BE2C (cell line): ENCODE measurements around the gene MKLN1.

Experiments used
- DNase-seq: peaks from one replicate; pipeline ENCODE4 v3.0.0-alpha.2; 2020
- H3K27me3 ChIP-seq: fragments of 250-450 bp; sonication (Bioruptor Pico); 2 replicates; pipeline ENCODE4 v1.5.1; 2020; ENCODE audit warnings: mild to moderate bottlenecking
- H3K36me3 ChIP-seq: fragments of 250-450 bp; sonication (Bioruptor Pico); 2 replicates; pipeline ENCODE4 v1.5.1; 2020; ENCODE audit warnings: mild to moderate bottlenecking
- H3K4me1 ChIP-seq: fragments of 250-450 bp; sonication (Bioruptor Pico); 2 replicates; pipeline ENCODE4 v1.5.1; 2020
- H3K4me3 ChIP-seq: 2 replicates; pipeline ENCODE4 v1.5.1; 2011; ENCODE audit warnings: low read depth, low read length
- H3K9me3 ChIP-seq: fragments of 250-450 bp; sonication (Bioruptor Pico); 2 replicates; pipeline ENCODE4 v1.5.1; 2020
- TF ChIP-seq, protein P1 (sequence below): IDR thresholded peaks from 2 replicates; pipeline ENCODE4 v1.5.1; 2012; ENCODE audit warnings: mild to moderate bottlenecking, low read depth, low read length

Gene MKLN1

DNA sequence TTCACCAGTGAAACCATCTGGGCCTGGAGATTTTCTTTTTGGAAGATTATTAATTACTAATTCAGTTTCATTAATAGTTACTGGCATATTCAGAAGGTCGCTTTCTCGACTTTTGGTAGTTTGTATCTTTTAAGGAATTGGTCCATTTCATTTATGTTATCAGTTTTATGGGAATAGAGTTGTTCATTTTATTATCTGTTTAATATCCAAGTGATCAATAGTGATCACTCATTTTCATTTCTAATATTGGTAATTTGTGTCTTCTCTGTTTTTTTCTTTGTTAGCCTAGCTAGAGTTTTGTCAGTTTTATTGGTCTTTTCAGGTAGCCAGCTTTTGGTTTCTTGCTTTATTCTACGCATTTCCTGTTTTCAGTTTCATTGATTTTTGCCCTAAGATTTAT lies 31.0 kb downstream of the MKLN1 start:
- no peaks in the 10 kb centered on the region for H3K9me3 ChIP-seq

GRCh38 chr7:131359136-131359776 lies 31.6 kb downstream of the MKLN1 start:
- H3K27me3 ChIP-seq = no peaks in the 10 kb centered on the region
- no peaks in the 10 kb centered on the region for H3K4me1 ChIP-seq
- no peaks in the 10 kb centered on the region for H3K9me3 ChIP-seq
- no peak for DNase-seq
- no peak overlapping the region for H3K4me3 ChIP-seq
- H3K36me3 ChIP-seq = no peaks in the 10 kb centered on the region
- TF ChIP-seq, protein P1, sequence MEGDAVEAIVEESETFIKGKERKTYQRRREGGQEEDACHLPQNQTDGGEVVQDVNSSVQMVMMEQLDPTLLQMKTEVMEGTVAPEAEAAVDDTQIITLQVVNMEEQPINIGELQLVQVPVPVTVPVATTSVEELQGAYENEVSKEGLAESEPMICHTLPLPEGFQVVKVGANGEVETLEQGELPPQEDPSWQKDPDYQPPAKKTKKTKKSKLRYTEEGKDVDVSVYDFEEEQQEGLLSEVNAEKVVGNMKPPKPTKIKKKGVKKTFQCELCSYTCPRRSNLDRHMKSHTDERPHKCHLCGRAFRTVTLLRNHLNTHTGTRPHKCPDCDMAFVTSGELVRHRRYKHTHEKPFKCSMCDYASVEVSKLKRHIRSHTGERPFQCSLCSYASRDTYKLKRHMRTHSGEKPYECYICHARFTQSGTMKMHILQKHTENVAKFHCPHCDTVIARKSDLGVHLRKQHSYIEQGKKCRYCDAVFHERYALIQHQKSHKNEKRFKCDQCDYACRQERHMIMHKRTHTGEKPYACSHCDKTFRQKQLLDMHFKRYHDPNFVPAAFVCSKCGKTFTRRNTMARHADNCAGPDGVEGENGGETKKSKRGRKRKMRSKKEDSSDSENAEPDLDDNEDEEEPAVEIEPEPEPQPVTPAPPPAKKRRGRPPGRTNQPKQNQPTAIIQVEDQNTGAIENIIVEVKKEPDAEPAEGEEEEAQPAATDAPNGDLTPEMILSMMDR = no peak

More for the DNA sequence above, 31.0 kb downstream of the MKLN1 start:
- Histone ChIP-seq H3K27me3 (no peaks in the 10 kb centered on the region), H3K36me3 (no peaks in the 10 kb centered on the region), H3K4me1 (no peaks in the 10 kb centered on the region), H3K4me3 (no peak overlapping the region)
- TF ChIP-seq, protein P1 = no peak
- DNase-seq = no peak

DNA sequence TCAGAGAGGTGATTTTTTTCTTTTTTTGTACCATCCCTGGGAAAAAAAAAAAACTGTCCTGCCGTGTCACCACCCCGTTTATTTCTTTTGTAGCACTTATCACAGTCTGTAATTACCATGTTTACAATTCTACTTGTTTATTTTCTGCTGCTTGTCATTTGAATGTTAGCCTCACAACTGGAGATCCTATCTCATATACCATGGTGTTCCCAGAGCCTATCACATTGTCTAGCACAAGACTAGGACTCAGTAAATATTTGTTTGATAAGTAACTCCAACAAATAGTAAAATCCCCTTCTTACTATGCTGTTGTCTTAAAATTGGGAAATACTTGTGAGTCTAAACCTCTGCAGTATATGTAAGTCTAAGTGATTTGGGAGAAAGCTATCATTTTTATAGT lies 36.0 kb downstream of the MKLN1 start:
- Histone ChIP-seq H3K4me3 (no peak overlapping the region), H3K4me1 (no peaks in the 10 kb centered on the region), H3K36me3 (no peaks in the 10 kb centered on the region), H3K9me3 (no peaks in the 10 kb centered on the region), H3K27me3 (no peaks in the 10 kb centered on the region)
- DNase-seq = no peak
- TF ChIP-seq, protein P1 = no peak

GRCh38 chr7:131364767-131365344 lies 37.2 kb downstream of the MKLN1 start:
- no peak overlapping the region for H3K4me3 ChIP-seq
- DNase-seq = no peak
- H3K4me1 ChIP-seq = no peaks in the 10 kb centered on the region
- H3K36me3 ChIP-seq = no peaks in the 10 kb centered on the region
- TF ChIP-seq, protein P1 = no peak
- H3K27me3 ChIP-seq = no peaks in the 10 kb centered on the region
- H3K9me3 ChIP-seq = no peaks in the 10 kb centered on the region

GRCh38 chr7:131365838-131366237 lies 38.2 kb downstream of the MKLN1 start:
- Histone ChIP-seq H3K4me1 (no peaks in the 10 kb centered on the region), H3K36me3 (no peaks in the 10 kb centered on the region), H3K9me3 (no peaks in the 10 kb centered on the region), H3K27me3 (no peaks in the 10 kb centered on the region), H3K4me3 (no peak overlapping the region)
- DNase-seq = no peak
- TF ChIP-seq, protein P1 = no peak

GRCh38 chr7:131369354-131369753 lies 41.7 kb downstream of the MKLN1 start:
- Histone ChIP-seq H3K4me1 (no peaks in the 10 kb centered on the region), H3K36me3 (no peaks in the 10 kb centered on the region), H3K9me3 (no peaks in the 10 kb centered on the region), H3K4me3 (no peak overlapping the region), H3K27me3 (no peaks in the 10 kb centered on the region)
- TF ChIP-seq, protein P1 = no peak
- DNase-seq = no peak
